H9 (cell line): ENCODE measurements around the gene CYP26A1. TPM values are rescaled to one million over a fixed set of nuclear protein-coding genes. Genes with fewer than 3 reads are reported as not detected.

Experiments used
- DNase-seq: peaks from one replicate; pipeline ENCODE4 v3.0.0-alpha.2; 2017
- H2AFZ ChIP-seq: one replicate; pipeline ENCODE4 v1.6.1; 2013; ENCODE audit warnings: mild to moderate bottlenecking, low read length, control low read depth, moderate library complexity
- H2AK5ac ChIP-seq: 2 replicates; pipeline ENCODE4 v1.6.1; 2013; ENCODE audit warnings: low read length, control low read depth, mixed read lengths; ENCODE audit not compliant: insufficient read length
- H2BK120ac ChIP-seq: one replicate; pipeline ENCODE4 v1.6.1; 2013; ENCODE audit warnings: low read depth, mild to moderate bottlenecking, low read length, control low read depth, inconsistent platforms; ENCODE audit not compliant: poor library complexity, severe bottlenecking
- H2BK12ac ChIP-seq: 2 replicates; pipeline ENCODE4 v1.6.1; 2013; ENCODE audit warnings: low read length, control low read depth, mixed read lengths, low read depth; ENCODE audit not compliant: insufficient read length
- H2BK15ac ChIP-seq: 2 replicates; pipeline ENCODE4 v1.6.1; 2013; ENCODE audit warnings: low read depth, low read length, control low read depth
- H2BK20ac ChIP-seq: one replicate; pipeline ENCODE4 v1.6.1; 2013; ENCODE audit warnings: low read depth, mild to moderate bottlenecking, low read length, control low read depth, inconsistent platforms; ENCODE audit not compliant: poor library complexity, severe bottlenecking
- H2BK5ac ChIP-seq: 2 replicates; pipeline ENCODE4 v1.6.1; 2013; ENCODE audit warnings: low read length, control low read depth, mixed read lengths; ENCODE audit not compliant: insufficient read length
- H3K14ac ChIP-seq: 2 replicates; pipeline ENCODE4 v1.6.1; 2013; ENCODE audit warnings: low read length, control low read depth; ENCODE audit not compliant: insufficient read depth
- H3K18ac ChIP-seq: 2 replicates; pipeline ENCODE4 v1.6.1; 2013; ENCODE audit warnings: low read depth, mild to moderate bottlenecking, mixed read lengths, low read length, control low read depth; ENCODE audit not compliant: insufficient read length
- H3K23ac ChIP-seq: 2 replicates; pipeline ENCODE4 v1.6.1; 2013; ENCODE audit warnings: low read length, control low read depth, mixed read lengths, low read depth; ENCODE audit not compliant: insufficient read length
- H3K23me2 ChIP-seq: 2 replicates; pipeline ENCODE4 v1.6.1; 2013; ENCODE audit warnings: low read depth, mild to moderate bottlenecking, mixed read lengths, low read length, control low read depth; ENCODE audit not compliant: insufficient read length, poor library complexity, severe bottlenecking
- H3K27ac ChIP-seq: 2 replicates; pipeline ENCODE4 v1.5.1; 2013; ENCODE audit warnings: low read length, control low read depth, mixed read lengths, low read depth; ENCODE audit not compliant: insufficient read length
- H3K27me3 ChIP-seq: 2 replicates; pipeline ENCODE4 v1.6.1; 2013; ENCODE audit warnings: low read length, control low read depth, inconsistent platforms; ENCODE audit not compliant: insufficient read depth
- H3K4ac ChIP-seq: 2 replicates; pipeline ENCODE4 v1.6.1; 2013; ENCODE audit warnings: low read depth, mild to moderate bottlenecking, control low read depth, inconsistent platforms, low read length, moderate library complexity
- H3K4me1 ChIP-seq: 2 replicates; pipeline ENCODE4 v1.6.1; 2013; ENCODE audit warnings: low read length, control low read depth, inconsistent platforms; ENCODE audit not compliant: insufficient read depth
- H3K4me2 ChIP-seq: 2 replicates; pipeline ENCODE4 v1.6.1; 2013; ENCODE audit warnings: low read length, control low read depth, mixed read lengths; ENCODE audit not compliant: insufficient read length, insufficient read depth
- H3K56ac ChIP-seq: 2 replicates; pipeline ENCODE4 v1.6.1; 2013; ENCODE audit warnings: low read depth, mild to moderate bottlenecking, mixed read lengths, low read length, control low read depth; ENCODE audit not compliant: insufficient read length
- H3K79me1 ChIP-seq: 2 replicates; pipeline ENCODE4 v1.6.1; 2013; ENCODE audit warnings: low read depth, mild to moderate bottlenecking, moderate library complexity, low read length, control low read depth, inconsistent platforms; ENCODE audit not compliant: insufficient read depth, poor library complexity, severe bottlenecking
- H3K79me2 ChIP-seq: 2 replicates; pipeline ENCODE4 v1.6.1; 2013; ENCODE audit warnings: low read length, control low read depth, inconsistent platforms; ENCODE audit not compliant: insufficient read depth
- H3K9ac ChIP-seq: 2 replicates; pipeline ENCODE4 v1.6.1; 2013; ENCODE audit warnings: low read length, control low read depth, mixed read lengths; ENCODE audit not compliant: insufficient read length; ENCODE audit errors: extremely low read depth
- H3K9me3 ChIP-seq: one replicate; pipeline ENCODE4 v1.6.1; 2013; ENCODE audit warnings: low read depth, low read length, inconsistent platforms; ENCODE audit not compliant: control insufficient read depth
- H3T11ph ChIP-seq: one replicate; pipeline ENCODE4 v1.6.1; 2013; ENCODE audit warnings: mild to moderate bottlenecking, low read length, control low read depth, inconsistent platforms
- H4K20me1 ChIP-seq: one replicate; pipeline ENCODE4 v1.6.1; 2013; ENCODE audit not compliant: control insufficient read depth, insufficient read length, insufficient read depth
- H4K5ac ChIP-seq: 2 replicates; pipeline ENCODE4 v1.6.1; 2013; ENCODE audit warnings: low read depth, mild to moderate bottlenecking, mixed read lengths, low read length, control low read depth; ENCODE audit not compliant: insufficient read length
- H4K8ac ChIP-seq: replicated peaks from 2 replicates; pipeline ENCODE4 v1.6.1; 2013; ENCODE audit warnings: low read length, control low read depth, mixed read lengths, low read depth; ENCODE audit not compliant: insufficient read length
- H4K91ac ChIP-seq: 2 replicates; pipeline ENCODE4 v1.6.1; 2013; ENCODE audit warnings: low read depth, mild to moderate bottlenecking, moderate library complexity, mixed read lengths, low read length, control low read depth; ENCODE audit not compliant: insufficient read length
- H3K27ac Mint-ChIP-seq, 3 experiments: 2 replicates in 2 of 3; 3 replicates in 1 of 3; pipeline ENCODE4 v1.8.0; 2020 to 2021; ENCODE audit warnings: mixed read lengths in 3 of 3, mild to moderate bottlenecking in 1 of 3, moderate library complexity in 1 of 3
- H3K27me3 Mint-ChIP-seq: 2 replicates; pipeline ENCODE4 v1.8.0; 2021; ENCODE audit warnings: low read depth, mild to moderate bottlenecking, moderate library complexity, mixed read lengths
- H3K36me3 Mint-ChIP-seq, 3 experiments: 2 replicates in 2 of 3; 3 replicates in 1 of 3; pipeline ENCODE4 v1.8.0; 2020 to 2021; ENCODE audit warnings: low read depth in 3 of 3, mixed read lengths in 3 of 3; ENCODE audit not compliant: insufficient read depth in 1 of 3
- H3K4me1 Mint-ChIP-seq, 2 experiments: 2 replicates each; pipeline ENCODE4 v1.8.0; 2020; ENCODE audit warnings: mixed read lengths in 2 of 2
- H3K4me3 Mint-ChIP-seq, 2 experiments: 2 replicates in 1 of 2; 3 replicates in 1 of 2; pipeline ENCODE4 v1.8.0; 2020 to 2021; ENCODE audit warnings: mild to moderate bottlenecking in 2 of 2, mixed read lengths in 2 of 2, moderate library complexity in 1 of 2
- H3K9me3 Mint-ChIP-seq, 2 experiments: 2 replicates in 1 of 2; 3 replicates in 1 of 2; pipeline ENCODE4 v1.8.0; 2020; ENCODE audit warnings: mild to moderate bottlenecking in 2 of 2, mixed read lengths in 2 of 2, moderate library complexity in 1 of 2
- CTCF ChIP-seq: fragments of 200-600 bp; sonication (generic); conservative IDR thresholded peaks from 3 replicates; pipeline ENCODE4 v1.8.0; 2021; ENCODE audit warnings: antibody characterized with exemption, mild to moderate bottlenecking
- WGBS: extraction: QIAGEN DNeasy Blood & Tissue Kit; methylation state at CpG from one replicate; pipeline ENCODE4 v1.1.7; 2013; ENCODE audit warnings: missing lambda C conversion rate, low lambda C conversion rate, mixed read lengths; ENCODE audit not compliant: insufficient read length; ENCODE audit errors: extremely low coverage; 5-methylcytosine and 5-hydroxymethylcytosine counted together
- total RNA-seq: library from RNA; stranded (reverse); gene quantifications from 2 replicates; pipeline ENCODE4 v1.2.1, GENCODE V29; 2021

CYP26A1 gene
- total RNA-seq, 1 experiment from 2014 or later, result 72.1 TPM

GRCh38 chr10:93071674-93072224 lies 1.9 kb upstream of the CYP26A1 start:
- Histone ChIP-seq H3K9ac (no peak overlapping the region), H3K27me3 (peaks cover 96% of the 10 kb centered on the region), H3K4me2 (peak overlapping the region; percentile 60), H4K20me1 (no peaks in the 10 kb centered on the region), H3K79me1 (no peaks in the 10 kb centered on the region), H3K18ac (no peak overlapping the region), H2BK120ac (no peak overlapping the region), H2BK12ac (no peak overlapping the region), H3K4me1 (no peaks in the 10 kb centered on the region), H3K14ac (no peak overlapping the region), H2BK15ac (no peak overlapping the region), H3K27ac (no peak overlapping the region), H2AK5ac (no peak overlapping the region), H2BK5ac (no peak overlapping the region), H4K91ac (no peak overlapping the region), H3K23ac (no peak overlapping the region), H3K56ac (no peak overlapping the region), H3K23me2 (peaks cover 30% of the 10 kb centered on the region), H3T11ph (no peak overlapping the region), H2AFZ (no peak overlapping the region), H4K5ac (no peak overlapping the region), H2BK20ac (no peak overlapping the region), H3K79me2 (no peaks in the 10 kb centered on the region), H4K8ac (no peak overlapping the region), H3K9me3 (no peaks in the 10 kb centered on the region), H3K4ac (no peak overlapping the region)
- DNase-seq, result peak; percentile 83
- H3K27ac Mint-ChIP-seq, result no peak overlapping the region
- peaks cover 47 to 58% of the 10 kb centered on the region in 2 experiments for H3K4me1 Mint-ChIP-seq
- H3K27me3 Mint-ChIP-seq, result peaks cover 98% of the 10 kb centered on the region
- peaks cover 3 to 7% of the 10 kb centered on the region in 2 experiments; a peak in 3 of 5 replicates for H3K9me3 Mint-ChIP-seq
- WGBS, result no CpG with 5 or more reads among the region's 37 CpGs
- H3K4me3 Mint-ChIP-seq, result peak overlapping the region; percentile 90 to 95
- TF ChIP-seq CTCF, result peak; percentile 39; the same call in 2 of the 3 replicates
- H3K36me3 Mint-ChIP-seq, result peaks cover 0 to 29% (median 27%) of the 10 kb centered on the region in 3 experiments; a peak in 6 of 7 replicates
